Heart right ventricle (tissue), 16 donors: ENCODE data around the gene CDH2. TPM values are rescaled to one million over a fixed set of nuclear protein-coding genes. Genes with fewer than 3 reads are reported as not detected.

Source experiments
- ATAC-seq, 8 donors: fragments of 200-7000 bp; cut with Tn5 transposase; one replicate each; pipeline ENCODE4 v1.9.1; 2020; ENCODE audit warnings: mild to moderate bottlenecking in 8 of 8, moderate library complexity in 8 of 8, moderate number of reproducible peaks in 1 of 8
- DNase-seq, 2 donors: peaks; one replicate each; pipeline ENCODE4 v3.0.0-alpha.2; 2020
- H3K27ac ChIP-seq, 10 donors: fragments of 200-600 bp; sonication (generic) in 2 of 10; one replicate each; pipeline versions ENCODE4 v1.5.0 to v1.8.0; 2020 to 2022; ENCODE audit warnings: mild to moderate bottlenecking in 3 of 10
- H3K27me3 ChIP-seq, 7 donors: fragments of 200-600 bp; one replicate each; pipeline ENCODE4 v1.8.0; 2021 to 2022; ENCODE audit warnings: mild to moderate bottlenecking in 2 of 7
- H3K36me3 ChIP-seq, 9 donors: fragments of 200-600 bp; sonication (generic) in 1 of 9; one replicate each; pipeline versions ENCODE4 v1.5.0 to v1.8.0; 2020 to 2022; ENCODE audit warnings: mild to moderate bottlenecking in 2 of 9
- H3K4me1 ChIP-seq, 9 donors: fragments of 200-600 bp; sonication (generic) in 1 of 9; one replicate each; pipeline versions ENCODE4 v1.5.0 to v1.8.0; 2020 to 2022; ENCODE audit warnings: mild to moderate bottlenecking in 4 of 9
- H3K4me3 ChIP-seq, 10 donors: fragments of 200-600 bp; sonication (generic) in 2 of 10; one replicate each; pipeline versions ENCODE4 v1.5.0 to v1.8.0; 2020 to 2022; ENCODE audit warnings: mild to moderate bottlenecking in 7 of 10, moderate library complexity in 2 of 10
- H3K9me3 ChIP-seq, 11 donors: fragments of 200-600 bp in 10 of 11; sonication (generic) in 2 of 11; one replicate each; pipeline versions ENCODE4 v1.5.0 to v1.8.0; 2013 to 2022; ENCODE audit warnings: mild to moderate bottlenecking in 2 of 11, control low read depth in 1 of 11, moderate library complexity in 1 of 11
- WGBS, 2 donors: extraction: QIAGEN DNeasy Blood & Tissue Kit; methylation state at CpG; one replicate each; pipeline ENCODE4 v1.1.7; 2013; ENCODE audit warnings: inconsistent platforms in 1 of 2; 5-methylcytosine and 5-hydroxymethylcytosine counted together
- intact Hi-C, 10 donors: fragments of 100-400 bp; cut with DNase I; formaldehyde crosslinking; loops; one replicate each; pipeline versions ENCODE4 v1.11.1 to v1.14.2; 2022
- polyA plus RNA-seq, 2 donors: library from polyadenylated mRNA; stranded (reverse); fragments of 200-250 nt; gene quantifications; one replicate each; pipeline ENCODE4 v1.2.3, GENCODE V29; 2013
- total RNA-seq, 10 donors: library from RNA; stranded (reverse); fragmentation: NEBNext Ultra II Directional in 3 of 10; extraction: Animal tissue kit (Norgen Biotek cat#: 25700) in 3 of 10; gene quantifications; one replicate each; pipeline versions ENCODE4 v1.2.1 to v1.2.4, GENCODE V29; 2021 to 2023
- TF ChIP-seq, protein P1 (sequence below), 9 donors: fragments of 200-600 bp; sonication (generic) in 2 of 9; IDR thresholded peaks; one replicate each; pipeline versions ENCODE4 v1.5.0 to v1.8.0; 2021 to 2022; ENCODE audit warnings: antibody characterized with exemption in 9 of 9, mild to moderate bottlenecking in 5 of 9, moderate library complexity in 1 of 9
- donor health status: Arrhythmogenic right ventricular cardiomyopathy.
- donor health status: ischemic (EF 13 %, LVEDD 7.1; RV severe dilation, severe dysfunction).
- donor health status: healthy with polysubstance abuse.
- donor health status: DM: no; HTN: yes; CAD: no.
- donor health status: DM: no; HTN: no; CAD: no.
- donor health status: ischemic (EF 25% LVEDD 6.9; RV normal size, moderate dysfunction).
- donor health status: ischemic (EF 25% LVEDD 5.7; RV mildly dilated, moderate dysfunction).
- donor health status: healthy.
- donor health status: DM: yes; HTN: yes; CAD: no.
- donor health status: Ischemic cardiomyopathy.
- donor health status: ischemic (EF 35%, LVEDD 5.7; RV mildly dilated, moderate dysfunction).
- donor health status: nonischemic (EF 11% LVEDD 7.7; RV severe dilation, severe dysfunction).
- donor health status: DM: yes; HTN: yes; CAD: no.
- donor health status: PGD.
- donor health status: ischemic (EF 29% LVEDD 5.4; RV normal size, mild dysfunction).
- donor health status: nonischemic (EF 23%, LVEDD 6.1; RV moderate dilation, normal function).

Gene CDH2
- total and polyA plus RNA-seq, 12 donors = 50.3 to 575 (median 448) TPM

DNA sequence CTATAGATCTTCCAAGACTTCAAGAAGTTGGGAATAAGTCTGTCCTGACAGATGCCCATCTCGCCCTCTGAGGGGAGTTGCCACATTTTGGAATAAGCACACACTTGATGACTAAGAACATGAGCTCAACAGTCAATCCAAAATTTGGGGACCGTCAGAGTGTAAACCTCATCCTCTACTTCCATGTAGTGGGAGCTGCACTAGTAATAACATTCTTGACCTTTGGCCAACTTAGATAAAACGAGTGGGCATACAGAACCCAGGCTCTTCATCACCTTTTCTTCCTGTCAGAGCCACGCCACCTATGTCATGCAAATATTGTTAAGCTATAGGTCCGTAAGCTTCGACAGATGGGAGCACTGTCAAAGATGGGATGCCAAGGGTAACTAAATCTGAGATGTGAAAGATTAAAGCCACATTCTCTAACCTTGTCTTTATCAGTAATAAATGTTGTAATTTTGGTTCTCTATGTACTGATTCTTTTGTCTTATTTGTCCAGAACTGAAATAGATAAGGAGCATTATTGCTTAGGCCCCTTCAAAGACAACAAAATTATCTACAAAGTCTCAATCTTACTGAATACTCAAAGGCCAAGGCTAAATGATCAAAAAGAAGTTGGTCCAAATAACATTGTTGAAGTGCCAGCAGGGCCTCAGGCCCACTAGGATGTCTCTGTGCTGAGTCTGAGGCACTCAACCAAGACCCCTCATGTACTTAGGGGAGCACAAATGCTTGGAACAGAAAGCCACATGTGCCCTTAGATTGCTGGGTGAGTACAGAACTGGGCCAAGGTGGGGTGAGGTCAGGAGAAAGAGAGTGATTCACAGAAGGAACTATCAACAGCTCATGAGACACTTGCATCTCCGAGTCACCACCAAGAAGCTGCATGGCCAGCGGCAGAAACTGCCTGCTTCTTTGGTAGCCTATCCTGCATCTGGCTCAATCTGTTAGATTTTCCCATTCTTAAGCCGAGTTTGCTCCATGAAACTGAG is 15.0 kb downstream of the CDH2 start:
- Histone ChIP-seq H3K9me3 (no peaks in the 10 kb centered on the region), H3K4me3 (no peak overlapping the region), H3K27me3 (no peaks in the 10 kb centered on the region), H3K36me3 (no peaks in the 10 kb centered on the region), H3K4me1 (peaks cover 0 to 96% (median 33%) of the 10 kb centered on the region in 9 donors), H3K27ac (peak overlapping the region in 7 of 10 donors; percentile 38 to 83 (median 70))
- no peak for DNase-seq
- intact Hi-C loops = loop anchor here in 2 of 10 donors (2.0 to 10.0 kb wide), 2 partner anchors 15 to 147 kb away; no protein-coding TSS in a partner anchor
- TF ChIP-seq, protein P1, sequence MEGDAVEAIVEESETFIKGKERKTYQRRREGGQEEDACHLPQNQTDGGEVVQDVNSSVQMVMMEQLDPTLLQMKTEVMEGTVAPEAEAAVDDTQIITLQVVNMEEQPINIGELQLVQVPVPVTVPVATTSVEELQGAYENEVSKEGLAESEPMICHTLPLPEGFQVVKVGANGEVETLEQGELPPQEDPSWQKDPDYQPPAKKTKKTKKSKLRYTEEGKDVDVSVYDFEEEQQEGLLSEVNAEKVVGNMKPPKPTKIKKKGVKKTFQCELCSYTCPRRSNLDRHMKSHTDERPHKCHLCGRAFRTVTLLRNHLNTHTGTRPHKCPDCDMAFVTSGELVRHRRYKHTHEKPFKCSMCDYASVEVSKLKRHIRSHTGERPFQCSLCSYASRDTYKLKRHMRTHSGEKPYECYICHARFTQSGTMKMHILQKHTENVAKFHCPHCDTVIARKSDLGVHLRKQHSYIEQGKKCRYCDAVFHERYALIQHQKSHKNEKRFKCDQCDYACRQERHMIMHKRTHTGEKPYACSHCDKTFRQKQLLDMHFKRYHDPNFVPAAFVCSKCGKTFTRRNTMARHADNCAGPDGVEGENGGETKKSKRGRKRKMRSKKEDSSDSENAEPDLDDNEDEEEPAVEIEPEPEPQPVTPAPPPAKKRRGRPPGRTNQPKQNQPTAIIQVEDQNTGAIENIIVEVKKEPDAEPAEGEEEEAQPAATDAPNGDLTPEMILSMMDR (IDR thresholded peaks at IDR 0.05) = no peak
- WGBS, 2 donors = 48 to 56% methylated on average over 9 of the region's 9 CpGs
- ATAC-seq = peak in 7 of 8 donors; percentile 15 to 55 (median 36)

- H3K27ac ChIP-seq = peak overlapping the region in 9 of 10 donors; percentile 25 to 83 (median 68)
- peaks cover 0 to 100% (median 39%) of the 10 kb centered on the region in 9 donors for H3K4me1 ChIP-seq
- DNase-seq (no peak), ATAC-seq (peak in 4 of 8 donors; percentile 50 to 60 (median 56))
- no peaks in the 10 kb centered on the region for H3K36me3 ChIP-seq
- H3K27me3 ChIP-seq = no peaks in the 10 kb centered on the region
- 22 to 34% methylated on average over 2 of the region's 2 CpGs for WGBS, 2 donors
- peak overlapping the region in 4 of 10 donors; percentile 6 to 29 (median 26) for H3K4me3 ChIP-seq
- TF ChIP-seq, protein P1 (IDR thresholded peaks at IDR 0.05) = no peak
- no peaks in the 10 kb centered on the region for H3K9me3 ChIP-seq
- intact Hi-C loops = loop anchor here in 1 of 10 donors (10.0 kb wide), 1 partner anchor 294 kb away; no protein-coding TSS in a partner anchor
Observed at GRCh38 chr18:28159055-28159454, 17.9 kb downstream of the CDH2 start.

- intact Hi-C loops = loop anchor here in 1 of 10 donors (10.0 kb wide), 1 partner anchor 293 kb away; no protein-coding TSS in a partner anchor
- Histone ChIP-seq H3K4me1 (peaks cover 0 to 100% (median 40%) of the 10 kb centered on the region in 9 donors), H3K36me3 (no peaks in the 10 kb centered on the region), H3K4me3 (peak overlapping the region in 5 of 10 donors; percentile 6 to 29 (median 25)), H3K27ac (peak overlapping the region in 8 of 10 donors; percentile 7 to 83 (median 69)), H3K27me3 (no peaks in the 10 kb centered on the region), H3K9me3 (no peaks in the 10 kb centered on the region)
- peak; percentile 15 to 57 (median 39) for ATAC-seq
- TF ChIP-seq, protein P1 (IDR thresholded peaks at IDR 0.05) = peak in 4 of 9 donors; percentile 17 to 29 (median 20)
- DNase-seq = no peak
- WGBS, 2 donors = 15 to 18% methylated on average over 4 of the region's 4 CpGs
Observed at GRCh38 chr18:28158083-28158581, 18.8 kb downstream of the CDH2 start.

DNA sequence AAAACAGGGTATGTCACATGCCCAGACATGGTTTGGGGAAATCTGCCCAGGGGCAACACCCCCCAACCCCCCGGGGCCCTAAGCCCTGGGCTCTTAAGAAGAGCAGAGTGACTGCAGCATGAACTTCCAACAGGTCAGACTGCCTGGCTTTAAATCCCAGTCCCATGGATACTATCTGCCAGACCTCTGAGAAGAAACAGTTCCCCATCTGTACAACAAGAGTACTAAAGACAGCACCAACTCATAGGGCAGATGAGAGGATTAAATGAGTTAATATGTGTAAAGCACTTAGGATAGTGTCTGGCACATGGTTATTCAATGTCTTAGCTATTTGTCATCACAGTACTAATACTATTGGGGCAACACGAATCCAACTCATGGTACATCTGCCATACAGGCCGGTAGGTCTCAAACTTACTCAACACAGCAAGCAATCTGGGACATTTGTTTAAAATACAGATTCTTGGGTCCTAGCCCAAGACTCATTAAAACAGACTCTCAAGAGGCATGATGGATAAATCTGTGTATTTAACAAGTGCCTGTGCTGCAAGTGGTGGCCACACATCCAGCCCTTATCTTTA is 23.4 kb downstream of the CDH2 start:
- peaks cover 0 to 93% (median 45%) of the 10 kb centered on the region in 9 donors for H3K4me1 ChIP-seq
- ATAC-seq = peak in 5 of 8 donors; percentile 22 to 74 (median 58)

More for the DNA sequence above, 23.4 kb downstream of the CDH2 start:
- no peaks in the 10 kb centered on the region for H3K9me3 ChIP-seq
- no peak for DNase-seq
- no peaks in the 10 kb centered on the region for H3K27me3 ChIP-seq
- no peak overlapping the region for H3K4me3 ChIP-seq
- H3K36me3 ChIP-seq = no peaks in the 10 kb centered on the region
- H3K27ac ChIP-seq = peak overlapping the region in 9 of 10 donors; percentile 11 to 76 (median 65)
- intact Hi-C loops = loop anchor here in 2 of 10 donors (5.0 to 10.0 kb wide), 2 partner anchors 41 to 289 kb away; no protein-coding TSS in a partner anchor
- 34 to 47% methylated on average over 3 of the region's 3 CpGs for WGBS, 2 donors
- TF ChIP-seq, protein P1 (IDR thresholded peaks at IDR 0.05) = no peak
